Nucleus accumbens (tissue), 56 donors: ENCODE measurements around the gene KRTAP9-7.

Source experiments
- DNase-seq, 56 donors: peaks; one replicate each; lab custom pipeline; 2025; lab: John Stamatoyannopoulos, UW

KRTAP9-7 gene

GRCh38 chr17:41315814-41316445 lies 40.4 kb downstream of the KRTAP9-7 start:
- no peak for DNase-seq

GRCh38 chr17:41318231-41318630 lies 42.7 kb downstream of the KRTAP9-7 start:
- DNase-seq, result no peak

- DNase-seq, result no peak
These were observed 46.8 kb downstream of the KRTAP9-7 start for GRCh38 chr17:41322094-41322902.

- no peak for DNase-seq
These were observed 47.7 kb downstream of the KRTAP9-7 start for GRCh38 chr17:41322903-41323895.

GRCh38 chr17:41324180-41325075 lies 48.9 kb downstream of the KRTAP9-7 start:
- DNase-seq, result no peak

GRCh38 chr17:41325126-41325525 lies 49.6 kb downstream of the KRTAP9-7 start:
- no peak for DNase-seq

GRCh38 chr17:41325611-41326010 lies 50.1 kb downstream of the KRTAP9-7 start:
- no peak for DNase-seq
